Stimulated activated CD8-positive, alpha-beta memory T cell treated with anti-CD3 and anti-CD28 coated beads, Interleukin-7, amount 100 ng/mL, for 1 hour (primary cell): Measurements from ENCODE around the gene PCDHA7.
"Not testable (repeated sequence)": the region's sequence is repeated elsewhere in the genome, so short reads cannot be mapped to it uniquely, and the experiment has no call there.

Source experiments
- DNase-seq, 2 donors: peaks; one replicate each; pipeline ENCODE4 v3.0.0-alpha.2; 2020; ENCODE audit warnings: low read depth in 2 of 2

PCDHA7 gene

DNA sequence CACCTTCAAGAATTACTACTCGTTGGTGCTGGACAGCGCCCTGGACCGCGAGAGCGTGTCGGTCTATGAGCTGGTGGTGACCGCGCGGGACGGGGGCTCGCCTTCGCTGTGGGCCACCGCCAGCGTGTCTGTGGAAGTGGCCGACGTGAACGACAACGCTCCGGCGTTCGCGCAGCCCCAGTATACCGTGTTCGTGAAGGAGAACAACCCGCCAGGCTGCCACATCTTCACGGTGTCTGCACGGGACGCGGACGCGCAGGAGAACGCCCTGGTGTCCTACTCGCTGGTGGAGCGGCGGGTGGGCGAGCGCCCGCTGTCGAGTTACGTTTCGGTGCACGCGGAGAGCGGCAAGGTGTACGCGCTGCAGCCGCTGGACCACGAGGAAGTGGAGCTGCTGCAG lies 11.1 kb upstream of the PCDHA7 start:
- DNase-seq = not testable (repeated sequence)

DNA sequence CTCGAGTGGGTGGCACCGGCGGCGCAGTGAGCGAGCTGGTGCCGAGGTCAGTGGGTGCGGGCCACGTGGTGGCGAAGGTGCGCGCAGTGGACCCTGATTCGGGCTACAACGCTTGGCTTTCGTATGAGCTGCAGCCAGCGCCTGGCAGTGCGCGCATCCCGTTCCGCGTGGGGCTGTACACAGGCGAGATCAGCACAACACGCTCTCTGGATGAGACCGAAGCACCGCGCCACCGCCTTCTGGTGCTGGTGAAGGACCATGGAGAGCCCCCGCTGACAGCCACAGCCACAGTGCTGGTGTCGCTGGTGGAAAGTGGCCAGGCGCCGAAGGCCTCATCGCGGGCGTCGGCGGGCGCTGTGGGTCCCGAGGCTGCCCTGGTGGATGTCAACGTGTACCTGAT lies 10.6 kb upstream of the PCDHA7 start:
- no peak for DNase-seq

DNA sequence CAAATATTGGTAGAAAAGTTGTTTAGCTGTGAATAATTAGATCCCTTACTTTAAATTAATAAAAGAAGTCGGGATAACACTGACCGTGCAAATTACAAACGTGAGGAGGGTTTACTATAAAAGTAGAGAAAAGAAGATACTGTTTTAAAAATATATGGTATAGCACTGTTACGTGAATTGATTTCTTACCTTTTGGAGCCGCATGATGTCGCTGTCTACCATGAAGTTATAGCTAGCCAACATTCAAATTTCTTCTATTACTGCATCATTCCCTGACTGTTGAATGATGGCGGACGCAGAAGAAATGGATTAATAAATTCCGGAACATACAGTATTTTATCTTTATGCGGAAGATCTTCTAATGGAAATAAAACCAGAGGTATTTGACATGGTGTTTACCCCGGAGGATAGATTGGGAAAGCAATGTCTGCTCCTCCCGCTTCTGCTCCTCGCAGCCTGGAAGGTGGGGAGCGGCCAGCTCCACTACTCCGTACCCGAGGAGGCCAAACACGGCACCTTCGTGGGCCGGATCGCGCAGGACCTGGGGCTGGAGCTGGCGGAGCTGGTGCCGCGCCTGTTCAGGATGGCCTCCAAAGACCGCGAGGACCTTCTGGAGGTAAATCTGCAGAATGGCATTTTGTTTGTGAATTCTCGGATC lies 6.2 kb upstream of the PCDHA7 start, which contains the start of gene PCDHA6:
Gene PCDHA6 (plus strand): TSS at position 257 of the 658 bp plus-strand sequence. CDS start 132 bp downstream, at position 389.
- DNase-seq = no peak

DNA sequence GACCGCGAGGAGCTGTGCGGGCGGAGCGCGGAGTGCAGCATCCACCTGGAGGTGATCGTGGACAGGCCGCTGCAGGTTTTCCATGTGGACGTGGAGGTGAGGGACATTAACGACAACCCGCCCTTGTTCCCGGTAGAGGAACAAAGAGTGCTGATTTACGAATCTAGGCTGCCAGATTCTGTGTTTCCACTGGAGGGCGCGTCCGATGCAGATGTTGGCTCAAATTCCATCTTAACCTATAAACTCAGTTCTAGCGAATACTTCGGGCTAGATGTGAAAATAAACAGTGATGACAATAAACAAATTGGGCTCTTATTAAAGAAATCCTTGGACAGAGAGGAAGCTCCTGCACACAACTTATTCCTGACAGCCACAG lies 5.7 kb upstream of the PCDHA7 start:
- DNase-seq = no peak

GRCh38 chr5:140829511-140830501 lies 4.3 kb upstream of the PCDHA7 start:
- not testable (repeated sequence) for DNase-seq

DNA sequence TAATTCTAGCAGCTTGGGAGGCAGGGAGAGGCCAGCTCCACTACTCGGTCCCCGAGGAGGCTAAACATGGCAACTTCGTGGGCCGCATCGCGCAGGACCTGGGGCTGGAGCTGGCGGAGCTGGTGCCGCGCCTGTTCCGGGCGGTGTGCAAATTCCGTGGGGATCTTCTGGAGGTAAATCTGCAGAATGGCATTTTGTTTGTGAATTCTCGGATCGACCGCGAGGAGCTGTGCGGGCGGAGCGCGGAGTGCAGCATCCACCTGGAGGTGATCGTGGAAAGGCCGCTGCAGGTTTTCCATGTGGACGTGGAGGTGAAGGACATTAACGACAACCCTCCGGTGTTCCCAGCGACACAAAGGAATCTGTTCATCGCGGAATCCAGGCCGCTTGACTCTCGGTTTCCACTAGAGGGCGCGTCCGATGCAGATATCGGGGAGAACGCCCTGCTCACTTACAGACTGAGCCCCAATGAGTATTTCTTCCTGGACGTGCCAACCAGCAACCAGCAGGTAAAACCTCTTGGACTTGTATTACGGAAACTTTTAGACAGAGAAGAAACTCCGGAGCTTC lies 455 bp downstream of the PCDHA7 start:
- DNase-seq = not testable (repeated sequence)

- no peak for DNase-seq
Measured at GRCh38 chr5:140835622-140836510, 1.8 kb downstream of the PCDHA7 start.

DNA sequence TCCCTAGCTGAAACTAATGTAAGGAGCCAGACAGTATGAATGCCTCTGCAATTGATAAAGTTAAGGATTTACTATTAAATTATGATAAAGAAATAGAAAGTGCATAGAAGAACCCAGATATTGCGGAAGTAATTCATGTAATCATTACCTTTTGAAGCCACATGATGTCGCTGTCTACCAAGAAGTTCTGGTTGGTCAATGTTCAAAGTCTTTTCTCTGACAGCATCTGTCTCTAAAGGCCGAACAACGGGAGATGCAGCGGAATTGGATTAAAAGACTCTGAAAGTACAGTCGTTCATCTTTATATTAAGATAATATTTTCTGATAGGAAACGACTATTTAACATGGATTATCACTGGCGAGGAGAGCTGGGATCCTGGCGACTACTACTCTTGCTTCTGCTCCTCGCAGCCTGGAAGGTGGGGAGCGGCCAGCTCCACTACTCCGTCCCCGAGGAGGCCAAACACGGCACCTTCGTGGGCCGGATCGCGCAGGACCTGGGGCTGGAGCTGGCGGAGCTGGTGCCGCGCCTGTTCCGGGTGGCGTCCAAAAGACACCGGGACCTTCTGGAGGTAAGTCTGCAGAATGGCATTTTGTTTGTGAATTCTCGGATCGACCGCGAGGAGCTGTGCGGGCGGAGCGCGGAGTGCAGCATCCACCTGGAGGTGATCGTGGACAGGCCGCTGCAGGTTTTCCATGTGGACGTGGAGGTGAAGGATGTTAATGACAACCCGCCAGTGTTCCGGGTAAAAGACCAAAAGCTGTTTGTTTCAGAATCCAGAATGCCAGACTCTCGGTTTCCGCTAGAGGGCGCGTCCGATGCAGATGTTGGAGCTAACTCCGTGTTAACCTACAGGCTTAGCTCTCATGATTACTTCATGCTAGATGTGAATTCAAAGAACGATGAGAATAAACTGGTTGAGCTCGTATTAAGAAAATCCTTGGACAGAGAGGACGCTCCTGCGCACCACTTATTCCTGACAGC lies 7.2 kb downstream of the PCDHA7 start, which contains the start of gene PCDHA8:
Gene PCDHA8 (plus strand): TSS at position 210 of the 985 bp plus-strand sequence. CDS start 135 bp downstream, at position 345.
- DNase-seq = no peak

DNA sequence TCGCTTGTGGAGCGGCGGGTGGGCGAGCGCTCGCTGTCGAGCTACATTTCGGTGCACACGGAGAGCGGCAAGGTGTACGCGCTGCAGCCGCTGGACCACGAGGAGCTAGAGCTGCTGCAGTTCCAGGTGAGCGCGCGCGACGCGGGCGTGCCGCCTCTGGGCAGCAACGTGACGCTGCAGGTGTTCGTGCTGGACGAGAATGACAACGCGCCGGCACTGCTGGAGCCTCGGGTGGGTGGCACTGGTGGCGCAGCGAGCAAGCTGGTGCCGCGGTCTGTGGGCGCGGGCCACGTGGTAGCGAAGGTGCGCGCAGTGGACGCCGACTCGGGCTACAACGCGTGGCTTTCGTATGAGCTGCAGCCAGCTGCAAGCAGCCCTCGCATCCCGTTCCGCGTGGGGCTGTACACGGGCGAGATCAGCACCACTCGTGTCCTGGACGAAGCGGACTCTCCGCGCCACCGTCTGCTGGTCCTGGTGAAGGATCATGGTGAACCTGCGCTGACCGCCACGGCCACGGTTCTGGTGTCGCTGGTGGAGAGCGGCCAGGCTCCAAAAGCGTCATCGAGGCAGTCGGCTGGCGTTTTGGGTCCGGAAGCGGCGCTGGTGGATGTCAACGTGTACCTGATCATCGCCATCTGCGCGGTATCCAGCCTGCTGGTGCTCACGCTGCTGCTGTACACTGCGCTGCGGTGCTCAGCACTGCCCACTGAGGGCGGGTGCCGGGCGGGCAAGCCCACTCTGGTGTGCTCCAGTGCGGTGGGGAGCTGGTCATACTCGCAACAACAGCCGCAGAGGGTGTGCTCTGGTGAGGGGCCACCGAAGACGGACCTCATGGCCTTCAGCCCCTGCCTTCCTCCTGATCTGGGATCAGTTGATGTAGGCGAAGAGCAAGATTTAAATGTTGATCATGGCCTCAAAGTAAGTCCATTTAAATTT lies 9.0 kb downstream of the PCDHA7 start:
- no peak for DNase-seq

GRCh38 chr5:140848139-140849102 lies 14.4 kb downstream of the PCDHA7 start, which contains the start of gene PCDHA9:
PCDHA9 (plus strand) TSS chr5:140848382; CDS start chr5:140848496, 114 bp downstream.
- not testable (repeated sequence) for DNase-seq

- DNase-seq = not testable (repeated sequence)
Measured at GRCh38 chr5:140849831-140850634, 16.0 kb downstream of the PCDHA7 start.

DNA sequence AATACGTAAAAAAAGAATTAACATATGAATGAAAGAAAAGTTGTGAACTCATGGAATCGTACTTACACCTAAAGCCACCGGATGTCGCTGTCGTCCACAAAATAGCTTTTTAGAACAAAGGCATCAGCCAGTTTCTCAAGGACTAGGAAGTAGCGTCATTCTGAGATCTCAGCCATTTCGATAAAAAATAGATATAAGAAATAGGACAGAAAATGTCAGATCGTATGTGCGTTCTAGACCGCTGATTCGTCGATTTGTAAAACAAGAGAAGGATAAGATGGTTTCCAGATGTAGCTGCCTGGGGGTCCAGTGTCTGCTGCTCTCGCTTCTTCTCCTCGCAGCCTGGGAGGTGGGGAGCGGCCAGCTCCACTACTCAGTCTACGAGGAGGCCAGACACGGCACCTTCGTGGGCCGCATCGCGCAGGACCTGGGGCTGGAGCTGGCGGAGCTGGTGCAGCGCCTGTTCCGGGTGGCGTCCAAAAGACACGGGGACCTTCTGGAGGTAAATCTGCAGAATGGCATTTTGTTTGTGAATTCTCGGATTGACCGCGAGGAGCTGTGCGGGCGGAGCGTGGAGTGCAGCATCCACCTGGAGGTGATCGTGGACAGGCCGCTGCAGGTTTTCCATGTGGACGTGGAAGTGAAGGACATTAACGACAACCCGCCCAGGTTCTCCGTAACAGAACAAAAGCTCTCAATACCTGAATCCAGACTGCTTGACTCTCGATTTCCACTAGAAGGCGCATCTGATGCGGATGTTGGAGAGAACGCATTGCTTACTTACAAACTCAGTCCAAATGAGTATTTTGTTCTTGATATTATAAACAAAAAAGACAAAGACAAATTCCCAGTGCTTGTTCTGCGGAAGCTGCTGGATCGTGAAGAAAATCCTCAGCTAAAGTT lies 22.0 kb downstream of the PCDHA7 start, which contains the start of gene PCDHA10:
Gene PCDHA10 (plus strand): TSS at position 126 of the 903 bp plus-strand sequence. CDS start 152 bp downstream, at position 278.
- no peak for DNase-seq

DNA sequence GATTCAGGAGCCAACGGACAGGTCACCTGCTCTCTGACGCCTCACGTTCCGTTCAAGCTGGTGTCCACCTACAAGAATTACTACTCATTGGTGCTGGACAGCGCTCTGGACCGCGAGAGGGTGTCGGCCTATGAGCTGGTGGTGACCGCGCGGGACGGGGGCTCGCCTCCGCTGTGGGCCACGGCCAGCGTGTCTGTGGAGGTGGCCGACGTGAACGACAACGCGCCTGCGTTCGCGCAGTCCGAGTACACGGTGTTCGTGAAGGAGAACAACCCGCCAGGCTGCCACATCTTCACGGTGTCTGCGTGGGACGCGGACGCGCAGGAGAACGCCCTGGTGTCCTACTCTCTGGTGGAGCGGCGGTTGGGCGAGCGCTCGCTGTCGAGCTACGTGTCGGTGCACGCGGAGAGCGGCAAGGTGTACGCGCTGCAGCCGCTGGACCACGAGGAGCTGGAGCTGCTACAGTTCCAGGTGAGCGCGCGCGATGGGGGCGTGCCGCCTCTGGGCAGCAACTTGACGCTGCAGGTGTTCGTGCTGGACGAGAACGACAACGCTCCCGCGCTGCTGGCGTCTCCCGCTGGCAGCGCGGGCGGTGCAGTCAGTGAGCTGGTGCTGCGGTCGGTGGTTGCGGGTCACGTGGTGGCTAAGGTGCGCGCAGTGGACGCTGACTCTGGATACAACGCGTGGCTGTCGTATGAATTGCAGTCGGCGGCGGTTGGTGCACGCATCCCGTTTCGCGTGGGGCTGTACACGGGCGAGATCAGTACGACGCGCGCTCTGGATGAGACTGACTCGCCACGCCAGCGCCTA lies 23.3 kb downstream of the PCDHA7 start:
- DNase-seq = no peak

DNA sequence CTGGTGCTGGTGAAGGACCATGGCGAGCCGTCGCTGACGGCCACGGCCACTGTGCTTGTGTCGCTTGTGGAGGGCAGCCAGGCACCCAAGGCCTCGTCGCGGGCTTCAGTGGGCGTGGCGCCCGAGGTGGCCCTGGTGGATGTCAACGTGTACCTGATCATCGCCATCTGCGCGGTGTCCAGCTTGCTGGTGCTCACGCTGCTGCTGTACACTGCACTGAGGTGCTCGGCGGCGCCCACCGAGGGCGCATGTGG lies 23.8 kb downstream of the PCDHA7 start:
- no peak for DNase-seq
